SK-N-SH (cell line): ENCODE measurements around the gene GNS. TPM values are rescaled to one million over a fixed set of nuclear protein-coding genes. Genes with fewer than 3 reads are reported as not detected.

Source experiments
- CTCF ChIA-PET: fragments of 300-600, 350-600 bp; formaldehyde crosslinking; extraction: SDS; loops from one replicate; lab custom pipeline; 2021; lab: Yijun Ruan, JAX
- POLR2A ChIA-PET: fragments of 350-600 bp; sonication (Branson Sonifier 250); formaldehyde crosslinking; extraction: SDS; loops from one replicate; lab custom pipeline; 2020; ENCODE audit warnings: antibody characterized with exemption, inconsistent platforms; lab: Yijun Ruan, JAX
- DNase-seq: peaks from one replicate; pipeline ENCODE4 v3.0.0; 2012
- H2AFZ ChIP-seq: fragments of 200-600 bp; sonication (generic); 2 replicates; pipeline ENCODE4 v1.8.1; 2016; ENCODE audit warnings: antibody characterized with exemption, mild to moderate bottlenecking, low read depth
- H3F3A ChIP-seq: fragments of 200-600 bp; sonication (generic); replicated peaks from 2 replicates; pipeline ENCODE3; 2016; ENCODE audit warnings: antibody characterized with exemption, mild to moderate bottlenecking; ENCODE audit not compliant: insufficient read depth
- H3K27ac ChIP-seq, 2 experiments: fragments of 200-500 bp in 1 of 2; fragments of 200-600 bp in 1 of 2; sonication (Bioruptor generic) in 1 of 2; sonication (generic), shearing (Covaris generic) in 1 of 2; 2 replicates each; pipeline versions ENCODE4 v1.5.1 to v1.6.1; 2014 to 2016; ENCODE audit warnings: low read depth in 2 of 2, inconsistent platforms in 1 of 2, low read length in 1 of 2, mild to moderate bottlenecking in 1 of 2, mixed read lengths in 1 of 2
- H3K27me3 ChIP-seq: fragments of 200-600 bp; sonication (generic), shearing (Covaris generic); 2 replicates; pipeline ENCODE4 v1.6.1; 2016; ENCODE audit warnings: mixed run types; ENCODE audit not compliant: insufficient read depth
- H3K36me3 ChIP-seq, 2 experiments: fragments of 200-500 bp in 1 of 2; fragments of 200-600 bp in 1 of 2; sonication (Bioruptor generic) in 1 of 2; sonication (generic) in 1 of 2; replicated peaks in 1 of 2; 2 replicates each; pipeline versions ENCODE3 to v1.5.1; 2014 to 2016; ENCODE audit warnings: low read length in 1 of 2, mild to moderate bottlenecking in 1 of 2; ENCODE audit not compliant: insufficient read depth in 2 of 2, control insufficient read depth in 1 of 2
- H3K4me1 ChIP-seq, 2 experiments: fragments of 200-500 bp in 1 of 2; fragments of 200-600 bp in 1 of 2; sonication (Bioruptor generic) in 1 of 2; sonication (generic), shearing (Covaris generic) in 1 of 2; 2 replicates each; pipeline versions ENCODE4 v1.5.1 to v1.6.1; 2014 to 2016; ENCODE audit warnings: low read depth in 1 of 2, low read length in 1 of 2, mixed run types in 1 of 2; ENCODE audit not compliant: insufficient read depth in 2 of 2, control insufficient read depth in 1 of 2
- H3K4me2 ChIP-seq: fragments of 200-600 bp; sonication (generic), shearing (Covaris generic); 2 replicates; pipeline ENCODE4 v1.6.1; 2017; ENCODE audit warnings: mixed run types
- H3K4me3 ChIP-seq, 2 experiments: fragments of 200-500 bp in 1 of 2; fragments of 200-600 bp in 1 of 2; sonication (Bioruptor generic) in 1 of 2; sonication (generic), shearing (Covaris generic) in 1 of 2; 2 replicates each; pipeline versions ENCODE4 v1.5.1 to v1.8.1; 2014 to 2016; ENCODE audit warnings: low read depth in 2 of 2, inconsistent platforms in 1 of 2, low read length in 1 of 2, mild to moderate bottlenecking in 1 of 2, mixed read lengths in 1 of 2, moderate library complexity in 1 of 2
- H3K79me2 ChIP-seq: fragments of 200-600 bp; sonication (generic); 2 replicates; pipeline ENCODE4 v1.8.1; 2017; ENCODE audit warnings: mild to moderate bottlenecking; ENCODE audit not compliant: insufficient read depth
- H3K9ac ChIP-seq: fragments of 200-600 bp; sonication (generic); 2 replicates; pipeline ENCODE4 v1.6.1; 2017; ENCODE audit warnings: mixed run types
- H3K9me2 ChIP-seq: fragments of 200-600 bp; sonication (generic); 2 replicates; pipeline ENCODE4 v1.6.1; 2017; ENCODE audit warnings: mixed run types
- H3K9me3 ChIP-seq: fragments of 200-600 bp; sonication (generic); 2 replicates; pipeline ENCODE4 v1.6.1; 2017; ENCODE audit warnings: mixed run types, mild to moderate bottlenecking, moderate library complexity
- H4K20me1 ChIP-seq: fragments of 200-600 bp; sonication (generic); 2 replicates; pipeline ENCODE4 v1.6.1; 2017; ENCODE audit warnings: mild to moderate bottlenecking, mixed run types; ENCODE audit not compliant: insufficient read depth
- ELF1 ChIP-seq: IDR thresholded peaks from 2 replicates; pipeline ENCODE4 v1.4.0; 2012
- EP300 ChIP-seq, 2 experiments: IDR thresholded peaks; 2 replicates each; pipeline versions ENCODE4 v1.4.0 to v1.6.1; 2012; ENCODE audit warnings: borderline replicate concordance in 1 of 2, low read depth in 1 of 2, low read length in 1 of 2
- EZH2phosphoT487 ChIP-seq: fragments of 200-600 bp; sonication (generic); IDR thresholded peaks from 2 replicates; pipeline ENCODE4 v1.6.1; 2017; ENCODE audit warnings: low read depth, mixed run types, mild to moderate bottlenecking, antibody characterized with exemption, moderate library complexity, borderline replicate concordance
- FOXJ3 ChIP-seq: sonication (generic); formaldehyde crosslinking; IDR thresholded peaks from 2 replicates; pipeline ENCODE4 v1.5.1; 2020; ENCODE audit warnings: mild to moderate bottlenecking, missing genetic modification reagents
- FOXM1 ChIP-seq: IDR thresholded peaks from 2 replicates; pipeline ENCODE4 v1.4.0; 2012; ENCODE audit warnings: low read depth, mild to moderate bottlenecking
- GATA2 ChIP-seq: sonication (generic); formaldehyde crosslinking; IDR thresholded peaks from 2 replicates; pipeline ENCODE4 v1.5.0; 2020; ENCODE audit warnings: mild to moderate bottlenecking, missing genetic modification reagents
- IRF3 ChIP-seq: fragments of 150-350 bp; IDR thresholded peaks from 2 replicates; pipeline ENCODE4 v1.6.1; 2016; ENCODE audit warnings: mild to moderate bottlenecking, low read depth, low read length
- JUND ChIP-seq: IDR thresholded peaks from 2 replicates; pipeline ENCODE4 v1.4.0; 2012
- MAX ChIP-seq: IDR thresholded peaks from 2 replicates; pipeline ENCODE4 v1.4.0; 2012; ENCODE audit warnings: low read depth
- MEF2A ChIP-seq: IDR thresholded peaks from 2 replicates; pipeline ENCODE4 v1.4.0; 2012; ENCODE audit warnings: low read depth, borderline replicate concordance
- NFIC ChIP-seq: IDR thresholded peaks from 2 replicates; pipeline ENCODE4 v1.4.0; 2012; ENCODE audit warnings: borderline replicate concordance
- NRF1 ChIP-seq: IDR thresholded peaks from 2 replicates; pipeline ENCODE4 v1.6.1; 2012; ENCODE audit warnings: low read depth, mild to moderate bottlenecking, low read length
- RAD21 ChIP-seq: IDR thresholded peaks from 2 replicates; pipeline ENCODE4 v1.6.1; 2012; ENCODE audit warnings: mild to moderate bottlenecking, low read length
- RFX5 ChIP-seq: IDR thresholded peaks from 2 replicates; pipeline ENCODE4 v1.6.1; 2012; ENCODE audit warnings: mild to moderate bottlenecking, improper control_type of control experiment, low read length
- RXRA ChIP-seq: IDR thresholded peaks from 2 replicates; pipeline ENCODE4 v1.4.0; 2012; ENCODE audit warnings: low read depth, mild to moderate bottlenecking, borderline replicate concordance
- SIN3A ChIP-seq: IDR thresholded peaks from 2 replicates; pipeline ENCODE4 v1.6.1; 2012; ENCODE audit warnings: low read depth, mild to moderate bottlenecking, low read length, moderate library complexity, borderline replicate concordance
- SMC3 ChIP-seq: IDR thresholded peaks from 2 replicates; pipeline ENCODE4 v1.6.1; 2012; ENCODE audit warnings: low read depth, low read length, improper control_type of control experiment
- TAF1 ChIP-seq: IDR thresholded peaks from 2 replicates; pipeline ENCODE4 v1.6.1; 2012; ENCODE audit warnings: low read depth, mild to moderate bottlenecking, low read length, moderate library complexity, borderline replicate concordance
- YY1 ChIP-seq: IDR thresholded peaks from 2 replicates; pipeline ENCODE4 v1.4.0; 2012; ENCODE audit warnings: low read depth, mild to moderate bottlenecking
- ZBTB33 ChIP-seq: IDR thresholded peaks from 2 replicates; pipeline ENCODE4 v1.4.0; 2012; ENCODE audit warnings: low read depth, borderline replicate concordance
- WGBS: methylation state at CpG from one replicate; pipeline ENCODE4 v1.1.6; 2017; ENCODE audit warnings: low lambda C conversion rate; 5-methylcytosine and 5-hydroxymethylcytosine counted together
- polyA plus RNA-seq, 3 experiments: library from polyadenylated mRNA; depleted of rRNA; stranded (reverse); fragments of >200 nt; gene quantifications; 2 replicates each; pipeline ENCODE4 v1.2.3, GENCODE V29; 2012

GNS gene
- polyA plus RNA-seq, 1 of the 3 experiments (the other 2 are of a cell fraction): 74.8 TPM

- WGBS: 73% methylated on average over 3 of the region's 3 CpGs
- POLR2A ChIA-PET: no interaction called here
- CTCF ChIA-PET: interaction anchor here (1.1 kb wide), 1 partner anchor 16 kb away, joined by 3 read pairs; no protein-coding TSS in a partner anchor
Measured at GRCh38 chr12:64793610-64794009, 34.4 kb upstream of the GNS start.

More at GRCh38 chr12:64793610-64794009, 34.4 kb upstream of the GNS start:
- Histone ChIP-seq H3K4me1 (no peaks in the 10 kb centered on the region), H3K79me2 (no peaks in the 10 kb centered on the region), H3K4me2 (no peak overlapping the region), H3K9me2 (no peaks in the 10 kb centered on the region), H3K4me3 (no peak overlapping the region), H3K27me3 (peaks cover 6% of the 10 kb centered on the region; the same call in 1 of the 2 replicates), H3K9me3 (no peaks in the 10 kb centered on the region), H4K20me1 (no peaks in the 10 kb centered on the region), H3F3A (no peaks in the 10 kb centered on the region), H2AFZ (no peak overlapping the region), H3K9ac (no peak overlapping the region), H3K36me3 (no peaks in the 10 kb centered on the region), H3K27ac (no peak overlapping the region)
- no peak for DNase-seq
- TF ChIP-seq GATA2 (CRISPR knock-in tag): no peak
- TF ChIP-seq IRF3: no peak
- TF ChIP-seq RAD21: no peak
- TF ChIP-seq ELF1: no peak
- no peak for TF ChIP-seq SMC3
- TF ChIP-seq NRF1: no peak
- no peak for TF ChIP-seq FOXJ3 (CRISPR knock-in tag)
- TF ChIP-seq TAF1: no peak
- TF ChIP-seq SIN3A: no peak
- no peak for TF ChIP-seq FOXM1
- TF ChIP-seq EZH2phosphoT487: no peak
- no peak for TF ChIP-seq MEF2A
- no peak for TF ChIP-seq MAX
- no peak for TF ChIP-seq ZBTB33
- TF ChIP-seq EP300 (IDR thresholded peaks at IDR 0.05; ENCODE audit: borderline replicate concordance in 1 of 2, low read depth in 1 of 2, low read length in 1 of 2): no peak
- no peak for TF ChIP-seq RXRA
- TF ChIP-seq NFIC: no peak
- TF ChIP-seq JUND: no peak
- no peak for TF ChIP-seq RFX5
- TF ChIP-seq YY1: no peak
